ENCODE data around the gene GLDC. TPM values are rescaled to one million over a fixed set of nuclear protein-coding genes. Genes with fewer than 3 reads are reported as not detected.
"Not testable (repeated sequence)": the region's sequence is repeated elsewhere in the genome, so short reads cannot be mapped to it uniquely, and the experiment has no call there.

GLDC gene
- total RNA-seq, 1 donor from 2014 or later = 2.6 TPM

- ATAC-seq (ENCODE audit: low read depth) (no peak), DNase-seq (no peak)
- no peak for TF ChIP-seq CTCF (IDR thresholded peaks at IDR 0.05)
- Mint-ChIP-seq H3K9me3 (no peaks in the 10 kb centered on the region), H3K27me3 (peaks cover 7% of the 10 kb centered on the region), H3K27ac (no peak overlapping the region), H3K36me3 (ENCODE audit: low read depth) (no peaks in the 10 kb centered on the region), H3K4me3 (no peak overlapping the region), H3K4me1 (peaks cover 7% of the 10 kb centered on the region)
- ChIA-PET POLR2A (no interaction called here), CTCF (no interaction called here)
- intact Hi-C loops (cut with micrococcal nuclease) = no loop called here
Observed at GRCh38 chr9:6658628-6659353, 13.3 kb upstream of the GLDC start.

GRCh38 chr9:6656614-6657300, 11.2 kb upstream of the GLDC start:
- DNase-seq (no peak), ATAC-seq (ENCODE audit: low read depth) (no peak)
- Mint-ChIP-seq H3K9me3 (no peaks in the 10 kb centered on the region), H3K36me3 (ENCODE audit: low read depth) (no peaks in the 10 kb centered on the region), H3K27ac (no peak overlapping the region), H3K4me1 (peaks cover 7% of the 10 kb centered on the region), H3K4me3 (no peak overlapping the region), H3K27me3 (peaks cover 7% of the 10 kb centered on the region)
- TF ChIP-seq CTCF (IDR thresholded peaks at IDR 0.05) = no peak
- POLR2A ChIA-PET = interaction anchor here (0.6 kb wide), 2 partner anchors 49 to 1858 kb away, joined by 3 to 6 read pairs; no protein-coding TSS in a partner anchor
- CTCF ChIA-PET = interaction anchor here (2.1 kb wide), 1 partner anchor 10 kb away, joined by 8 read pairs; no protein-coding TSS in a partner anchor
- intact Hi-C loops (cut with micrococcal nuclease) = no loop called here

- ATAC-seq (ENCODE audit: low read depth) = no peak
- peak overlapping the region; percentile 48 for H3K4me3 Mint-ChIP-seq
- no peak for TF ChIP-seq CTCF (IDR thresholded peaks at IDR 0.05)
- no peak overlapping the region for H3K27ac Mint-ChIP-seq
- intact Hi-C loops (cut with micrococcal nuclease) = no loop called here
- ChIA-PET POLR2A (interaction anchor here (0.7 to 1.0 kb wide), 2 partner anchors 37 to 95 kb away, joined by 3 to 4 read pairs; no protein-coding TSS in a partner anchor), CTCF (interaction anchor here (2.1 kb wide), 1 partner anchor 12 kb away, joined by 8 read pairs; no protein-coding TSS in a partner anchor)
- peaks cover 7% of the 10 kb centered on the region for H3K27me3 Mint-ChIP-seq
- H3K36me3 Mint-ChIP-seq (ENCODE audit: low read depth) = no peaks in the 10 kb centered on the region
- no peak for DNase-seq
- H3K4me1 Mint-ChIP-seq = peaks cover 7% of the 10 kb centered on the region
- no peaks in the 10 kb centered on the region for H3K9me3 Mint-ChIP-seq
Observed at GRCh38 chr9:6655036-6655435, 9.5 kb upstream of the GLDC start.

GRCh38 chr9:6646293-6646636, 736 bp upstream of the GLDC start:
- Mint-ChIP-seq H3K4me1 (peaks cover 19% of the 10 kb centered on the region), H3K9me3 (no peaks in the 10 kb centered on the region), H3K4me3 (peak overlapping the region; percentile 80), H3K36me3 (ENCODE audit: low read depth) (no peaks in the 10 kb centered on the region), H3K27ac (no peak overlapping the region), H3K27me3 (peaks cover 28% of the 10 kb centered on the region)
- intact Hi-C loops (cut with micrococcal nuclease) = loop anchor here (1.0 kb wide), 1 partner anchor 21 kb away; no protein-coding TSS in a partner anchor
- TF ChIP-seq CTCF (IDR thresholded peaks at IDR 0.05) = no peak
- ChIA-PET POLR2A (interaction anchor here (0.6 to 1.8 kb wide), 10 partner anchors 16 to 234 kb away, joined by 3 to 11 read pairs (median 6); partner anchors contain the start of gene KDM4C), CTCF (interaction anchor here (0.6 to 0.8 kb wide), 2 partner anchors 14 to 35 kb away, joined by 3 read pairs; no protein-coding TSS in a partner anchor)
- DNase-seq (no peak), ATAC-seq (ENCODE audit: low read depth) (peak; percentile 11)

- peak; percentile 49 for ATAC-seq (ENCODE audit: low read depth)
- POLR2A ChIA-PET = interaction anchor here (1.0 to 1.1 kb wide), 3 partner anchors 35 to 55 kb away, joined by 4 to 12 read pairs (median 4); no protein-coding TSS in a partner anchor
- Mint-ChIP-seq H3K4me3 (peak overlapping the region; percentile 77), H3K4me1 (peaks cover 19% of the 10 kb centered on the region), H3K27me3 (peaks cover 38% of the 10 kb centered on the region)
- H3K9me3 Mint-ChIP-seq; H3K36me3 Mint-ChIP-seq (ENCODE audit: low read depth); DNase-seq; H3K27ac Mint-ChIP-seq; CTCF ChIA-PET: not testable (repeated sequence)
- intact Hi-C loops (cut with micrococcal nuclease) = loop anchor here (1.0 to 2.0 kb wide), 4 partner anchors 13 to 40 kb away; no protein-coding TSS in a partner anchor
Observed at GRCh38 chr9:6645105-6645354, 499 bp downstream of the GLDC start.
